GM20000 (cell line): ENCODE results near the gene DPP6.

ENCODE experiments used
- DNase-seq: peaks from one replicate; pipeline ENCODE4 v3.0.0; 2012; ENCODE audit warnings: low spot score
- TF ChIP-seq, protein P1 (sequence below): IDR thresholded peaks from 2 replicates; pipeline ENCODE4 v1.5.1; 2012; ENCODE audit warnings: mild to moderate bottlenecking, control low read depth; ENCODE audit errors: extremely low read depth, missing control alignments

DPP6 gene

DNA sequence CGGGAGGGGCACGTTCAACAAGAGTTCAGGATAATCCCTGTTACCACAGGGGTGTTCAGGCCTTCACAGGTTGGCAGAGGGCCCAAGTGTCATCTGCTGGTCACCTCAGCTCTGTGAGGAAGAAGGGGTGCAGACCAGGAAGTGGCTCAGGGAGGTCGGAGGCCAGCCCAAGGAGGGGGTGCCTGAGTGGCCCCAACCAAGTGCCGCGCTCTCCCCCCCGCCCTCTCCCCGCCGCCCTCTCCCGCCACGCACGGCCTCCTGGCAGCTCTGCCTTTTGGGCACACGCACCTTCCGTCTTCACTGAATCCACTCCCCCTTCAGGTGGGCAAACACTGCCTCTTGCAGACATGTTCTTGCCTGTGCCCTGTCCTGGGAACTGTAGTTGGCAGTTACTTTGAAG lies 705.6 kb downstream of the DPP6 start:
- DNase-seq: no peak
- TF ChIP-seq, protein P1, sequence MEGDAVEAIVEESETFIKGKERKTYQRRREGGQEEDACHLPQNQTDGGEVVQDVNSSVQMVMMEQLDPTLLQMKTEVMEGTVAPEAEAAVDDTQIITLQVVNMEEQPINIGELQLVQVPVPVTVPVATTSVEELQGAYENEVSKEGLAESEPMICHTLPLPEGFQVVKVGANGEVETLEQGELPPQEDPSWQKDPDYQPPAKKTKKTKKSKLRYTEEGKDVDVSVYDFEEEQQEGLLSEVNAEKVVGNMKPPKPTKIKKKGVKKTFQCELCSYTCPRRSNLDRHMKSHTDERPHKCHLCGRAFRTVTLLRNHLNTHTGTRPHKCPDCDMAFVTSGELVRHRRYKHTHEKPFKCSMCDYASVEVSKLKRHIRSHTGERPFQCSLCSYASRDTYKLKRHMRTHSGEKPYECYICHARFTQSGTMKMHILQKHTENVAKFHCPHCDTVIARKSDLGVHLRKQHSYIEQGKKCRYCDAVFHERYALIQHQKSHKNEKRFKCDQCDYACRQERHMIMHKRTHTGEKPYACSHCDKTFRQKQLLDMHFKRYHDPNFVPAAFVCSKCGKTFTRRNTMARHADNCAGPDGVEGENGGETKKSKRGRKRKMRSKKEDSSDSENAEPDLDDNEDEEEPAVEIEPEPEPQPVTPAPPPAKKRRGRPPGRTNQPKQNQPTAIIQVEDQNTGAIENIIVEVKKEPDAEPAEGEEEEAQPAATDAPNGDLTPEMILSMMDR: no peak

DNA sequence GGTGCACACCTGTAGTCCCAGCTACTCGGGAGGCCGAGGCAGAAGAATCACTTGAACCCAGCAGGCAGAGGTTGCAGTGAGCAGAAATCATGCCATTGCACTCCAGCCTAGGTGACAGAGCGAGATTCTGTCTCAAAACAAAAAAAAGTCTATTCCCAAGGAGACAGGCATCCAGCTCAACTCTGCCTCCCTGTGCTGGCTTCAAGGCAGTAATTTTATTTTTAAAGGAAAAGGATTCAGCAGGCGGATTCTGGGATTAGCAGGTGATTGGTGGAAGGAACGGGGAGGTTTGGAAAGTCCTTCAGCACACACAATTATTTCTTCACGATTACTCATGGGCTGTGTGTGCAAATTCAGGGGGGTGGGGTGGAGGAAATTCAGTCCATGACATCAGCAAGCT lies 707.8 kb downstream of the DPP6 start:
- TF ChIP-seq, protein P1: no peak
- DNase-seq: no peak

DNA sequence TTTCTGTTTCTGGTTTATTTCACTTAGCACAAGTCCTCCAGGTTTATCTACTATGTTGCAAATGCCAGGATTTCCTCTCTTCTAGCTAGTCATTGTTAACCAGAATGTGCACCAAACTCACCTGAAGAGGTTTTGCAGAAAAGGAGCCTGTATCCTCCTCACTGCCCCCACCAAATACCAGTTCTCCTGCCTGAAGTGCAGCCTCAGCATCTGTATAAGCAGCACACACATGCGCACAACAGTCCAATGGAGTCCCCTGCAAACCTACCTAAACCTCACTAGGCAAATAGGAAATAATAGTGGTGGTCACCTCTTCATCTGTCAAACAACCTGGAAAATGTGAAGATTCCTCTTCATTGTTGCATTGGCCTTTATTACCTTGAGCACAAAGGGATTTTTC lies 712.9 kb downstream of the DPP6 start:
- TF ChIP-seq, protein P1: no peak

DNA sequence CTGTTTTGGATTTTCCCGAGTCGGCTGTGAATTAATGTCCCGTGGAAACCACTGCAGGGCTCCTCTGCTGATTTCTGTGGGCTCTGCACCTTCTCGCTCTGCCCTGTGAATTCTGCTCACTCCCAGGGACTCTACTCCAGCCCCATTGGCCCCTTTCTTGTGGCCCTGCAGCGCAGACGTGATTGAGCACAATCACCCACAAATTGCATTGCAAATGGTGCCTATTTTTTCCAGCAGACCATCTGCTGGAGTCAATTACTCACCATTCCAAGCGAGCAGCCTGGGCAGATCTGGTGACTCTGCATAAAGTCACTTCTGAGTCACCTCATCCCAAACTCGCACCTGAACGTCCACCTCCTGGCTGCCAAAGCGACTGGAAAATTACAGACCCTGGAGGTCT lies 714.9 kb downstream of the DPP6 start:
- TF ChIP-seq, protein P1: no peak
- no peak for DNase-seq

More for the DNA sequence above, 712.9 kb downstream of the DPP6 start:
- no peak for DNase-seq

DNA sequence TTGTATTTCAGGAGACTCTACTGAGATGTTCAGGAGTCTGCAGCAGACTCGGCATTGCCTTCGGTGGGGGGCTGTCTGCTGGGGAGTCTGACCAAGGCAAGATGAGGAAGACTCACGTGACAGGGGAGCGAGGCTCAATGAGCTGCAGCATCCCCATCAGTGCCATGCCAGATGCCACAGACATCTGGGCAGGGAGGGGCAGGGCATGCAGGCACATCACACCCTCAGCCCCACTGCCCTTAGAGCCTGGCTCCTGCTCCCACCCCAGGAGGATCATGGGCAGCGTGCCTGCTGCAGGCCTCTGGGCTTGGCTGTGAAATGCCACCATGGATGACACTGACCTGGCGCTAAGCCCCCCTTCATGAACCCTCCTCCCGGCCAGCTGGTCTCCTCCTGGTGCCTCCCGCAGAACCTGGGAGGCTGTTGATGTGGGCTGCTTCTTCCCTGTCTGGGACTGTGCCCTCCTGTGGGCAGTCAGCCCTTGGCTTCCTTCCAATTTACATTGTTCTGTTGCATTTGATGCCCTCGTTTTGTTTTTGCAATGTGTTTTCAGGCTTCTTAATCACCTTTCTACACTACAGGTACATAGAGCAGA lies 715.7 kb downstream of the DPP6 start:
- TF ChIP-seq, protein P1: no peak
- no peak for DNase-seq

DNA sequence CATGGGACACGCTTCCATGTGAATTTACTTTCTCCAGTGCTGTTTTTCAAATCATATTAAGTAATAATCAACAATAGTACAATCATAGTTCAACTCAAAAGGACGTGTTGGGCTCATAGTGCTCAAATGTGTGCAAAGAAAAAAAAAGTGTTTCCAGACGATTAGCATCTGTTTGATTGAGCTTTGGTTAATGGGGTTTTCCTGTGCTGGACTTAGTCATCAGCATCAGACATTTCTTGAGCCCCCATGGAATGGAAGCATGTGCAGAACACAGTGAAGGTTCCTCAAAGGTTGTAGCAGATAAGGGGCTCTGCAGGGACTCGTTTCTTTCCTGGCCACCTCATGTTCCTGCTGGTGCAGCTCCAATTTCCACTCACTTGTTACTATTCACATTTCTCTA lies 716.8 kb downstream of the DPP6 start:
- TF ChIP-seq, protein P1: no peak
- no peak for DNase-seq

DNA sequence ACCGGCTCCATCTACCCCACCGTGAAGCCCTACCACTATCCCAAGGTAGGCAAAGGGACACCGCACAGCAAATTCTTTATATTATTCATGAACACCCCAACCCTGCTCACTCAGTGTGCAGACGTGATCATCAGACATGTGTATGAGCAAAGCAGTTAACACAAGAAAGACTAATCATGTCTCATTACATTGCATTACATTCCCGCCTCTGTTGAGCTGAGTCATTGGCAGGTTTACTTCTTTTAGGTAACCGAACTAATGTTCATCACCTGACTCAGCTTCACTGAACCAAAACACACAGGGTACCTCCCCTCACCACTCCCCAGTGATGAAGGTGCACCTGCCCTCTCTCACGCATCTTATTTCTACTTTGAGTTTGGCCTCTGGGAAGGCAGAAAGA lies 717.3 kb downstream of the DPP6 start:
- no peak for DNase-seq
- TF ChIP-seq, protein P1: no peak
